GM19238 (cell line): ENCODE data around the gene TAGLN2.
"Not testable (repeated sequence)": the region's sequence is repeated elsewhere in the genome, so short reads cannot be mapped to it uniquely, and the experiment has no call there.

Experiments
- DNase-seq: peaks from one replicate; pipeline ENCODE4 v3.0.0; 2011; ENCODE audit warnings: low spot score; ENCODE audit not compliant: insufficient read length

The TAGLN2 gene

GRCh38 chr1:159900755-159901360 is 24.4 kb downstream of the TAGLN2 start:
- no peak for DNase-seq

DNA sequence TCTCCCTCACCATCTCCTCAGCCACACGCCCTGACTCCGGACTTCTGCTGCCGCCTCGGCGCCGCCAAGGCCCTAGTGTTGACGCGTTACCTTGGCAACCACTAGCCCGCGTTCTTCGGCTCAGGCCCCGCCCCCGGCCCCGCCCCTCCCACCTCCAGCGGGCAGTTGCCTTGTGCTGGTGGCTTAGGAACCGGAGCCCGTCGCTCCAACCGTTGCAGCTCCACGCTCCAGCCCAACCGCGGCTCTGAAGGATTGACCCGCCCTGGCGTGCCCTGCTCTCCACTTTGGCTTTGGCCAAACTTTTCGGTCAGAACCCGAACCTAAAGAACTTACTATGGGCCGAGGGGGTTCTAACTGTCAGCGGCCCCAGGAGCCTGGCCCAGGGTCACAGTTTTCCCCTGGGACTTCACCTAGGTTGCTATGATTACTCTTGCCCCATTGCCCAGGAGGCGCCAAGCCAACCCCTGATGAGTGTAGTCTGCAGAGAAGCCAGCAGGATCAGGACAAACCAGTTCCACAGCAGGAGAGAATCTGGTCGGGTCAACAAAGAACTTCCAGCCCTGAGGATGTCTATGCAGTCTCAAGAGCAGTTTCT is 25.1 kb downstream of the TAGLN2 start, which contains the start of gene CFAP45:
Gene CFAP45, minus strand, starts transcription at position 80 of the 595 bp plus-strand sequence. Its CDS starts 67 bp downstream, at position 13.
- no peak for DNase-seq

- not testable (repeated sequence) for DNase-seq
Observed at GRCh38 chr1:159899634-159900033, 25.7 kb downstream of the TAGLN2 start.

GRCh38 chr1:159898527-159898926 is 26.8 kb downstream of the TAGLN2 start:
- no peak for DNase-seq

DNA sequence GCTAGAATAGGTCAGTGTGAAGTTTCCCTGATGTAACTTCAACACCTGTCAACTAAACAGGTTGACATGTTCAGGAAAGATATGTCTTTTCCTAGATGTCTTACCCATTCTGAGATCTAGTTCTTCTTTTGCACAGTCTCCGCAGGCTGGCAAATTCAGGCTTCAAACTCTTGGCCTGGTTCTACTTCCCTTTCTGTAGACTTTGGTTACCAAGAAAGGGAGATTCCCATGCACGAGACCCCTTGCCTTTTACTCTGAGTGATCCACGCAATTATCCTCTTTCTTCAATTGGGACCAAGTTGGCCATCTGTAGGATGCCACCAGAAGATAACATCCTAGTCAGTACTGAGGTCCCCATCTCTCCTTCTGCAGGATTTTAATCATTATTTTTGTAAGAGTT is 27.3 kb downstream of the TAGLN2 start:
- DNase-seq, result no peak

- no peak for DNase-seq
Observed at GRCh38 chr1:159896546-159896930, 28.8 kb downstream of the TAGLN2 start.

- no peak for DNase-seq
Observed at GRCh38 chr1:159895836-159896545, 29.3 kb downstream of the TAGLN2 start.

GRCh38 chr1:159895286-159895685 is 30.0 kb downstream of the TAGLN2 start:
- DNase-seq, result no peak

- DNase-seq, result no peak
Observed at GRCh38 chr1:159892944-159893343, 32.4 kb downstream of the TAGLN2 start.

GRCh38 chr1:159891275-159892157 is 33.8 kb downstream of the TAGLN2 start:
- peak; percentile 45 for DNase-seq

DNA sequence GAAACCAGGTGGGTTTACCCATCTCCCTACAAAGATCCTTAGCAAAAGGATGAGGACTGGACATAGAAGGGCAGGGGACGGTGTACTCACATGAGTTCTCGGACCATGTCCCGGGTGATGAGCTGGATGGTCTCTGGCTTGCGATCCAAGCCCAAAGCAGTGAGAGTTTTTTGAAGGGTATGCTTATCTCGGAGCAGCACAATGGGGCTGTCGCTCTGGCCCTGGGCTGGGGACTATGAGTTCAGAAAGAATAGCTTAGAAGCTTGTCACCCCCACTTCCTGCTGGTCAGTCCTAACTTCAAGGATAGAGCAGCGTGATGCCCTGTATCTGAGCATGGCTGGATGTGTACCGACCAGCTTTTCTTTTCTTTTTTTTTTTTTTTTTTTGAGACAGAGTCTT is 34.9 kb downstream of the TAGLN2 start:
- DNase-seq, result no peak

GRCh38 chr1:159889821-159890252 is 35.5 kb downstream of the TAGLN2 start:
- DNase-seq, result peak; percentile 71

DNA sequence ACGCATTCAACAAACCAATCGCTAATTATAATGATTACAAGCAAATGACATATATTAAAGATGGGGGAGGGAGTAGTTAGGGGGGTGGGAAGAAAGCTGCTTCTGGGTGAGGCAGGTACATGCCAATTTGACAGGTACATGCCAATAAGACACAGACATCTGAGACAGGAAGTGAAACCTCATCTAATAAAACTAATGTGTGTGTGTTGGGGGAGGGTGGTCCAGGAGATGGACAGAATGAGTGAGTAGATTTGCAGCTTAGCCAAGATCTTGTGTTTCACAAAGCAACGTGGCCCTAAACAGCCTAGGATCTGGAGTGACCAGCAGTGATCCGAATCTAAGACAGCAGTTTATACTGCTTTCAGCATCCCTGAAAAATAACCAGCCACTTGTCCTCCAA is 36.1 kb downstream of the TAGLN2 start:
- DNase-seq, result no peak

- DNase-seq, result no peak
Observed at GRCh38 chr1:159884296-159884695, 41.0 kb downstream of the TAGLN2 start.

- no peak for DNase-seq
Observed at GRCh38 chr1:159883134-159883533, 42.2 kb downstream of the TAGLN2 start.

GRCh38 chr1:159882527-159882862 is 42.8 kb downstream of the TAGLN2 start:
- no peak for DNase-seq

DNA sequence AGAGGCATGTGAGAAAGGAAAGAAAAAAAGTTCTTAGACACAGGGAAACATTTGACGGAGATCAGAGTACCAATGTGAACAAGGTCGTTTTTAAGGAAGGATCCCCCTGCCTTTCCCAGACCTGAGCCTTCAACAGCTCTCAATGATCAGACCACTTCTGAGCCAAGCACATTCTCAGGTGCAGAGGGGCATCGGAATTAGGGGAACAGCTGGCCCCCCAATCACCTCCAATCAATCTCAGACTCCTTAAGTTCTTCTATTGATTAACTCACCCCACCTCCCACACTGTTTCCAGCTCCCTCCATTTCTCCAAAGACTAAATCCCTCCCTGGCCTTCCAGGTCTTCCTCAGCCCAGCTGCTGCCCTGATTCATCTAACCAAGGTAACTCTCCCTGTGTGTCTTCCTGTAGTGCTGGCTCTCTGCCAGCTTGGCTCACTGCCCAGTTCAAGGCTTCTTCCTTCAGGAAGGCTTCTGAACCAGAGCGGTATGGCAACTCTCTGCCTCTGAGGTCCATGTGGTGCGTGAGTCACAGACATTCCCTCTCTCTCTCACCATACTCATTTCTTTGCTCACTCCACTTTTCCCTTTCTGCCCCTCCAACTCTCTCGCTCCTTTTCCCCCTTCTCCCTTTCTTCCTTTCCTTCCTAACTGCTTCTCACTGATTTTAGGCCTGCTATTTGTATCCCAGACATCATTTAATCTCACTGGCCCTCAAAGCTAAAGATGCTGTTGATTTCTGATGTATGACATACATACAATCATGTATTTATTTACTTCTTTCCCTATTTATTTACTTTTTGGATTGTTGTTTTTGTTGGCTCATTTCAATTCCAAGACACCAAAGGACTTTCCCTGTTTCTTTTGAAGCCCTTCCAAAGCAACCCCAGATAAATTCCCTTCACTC is 43.4 kb downstream of the TAGLN2 start:
- DNase-seq, result no peak

DNA sequence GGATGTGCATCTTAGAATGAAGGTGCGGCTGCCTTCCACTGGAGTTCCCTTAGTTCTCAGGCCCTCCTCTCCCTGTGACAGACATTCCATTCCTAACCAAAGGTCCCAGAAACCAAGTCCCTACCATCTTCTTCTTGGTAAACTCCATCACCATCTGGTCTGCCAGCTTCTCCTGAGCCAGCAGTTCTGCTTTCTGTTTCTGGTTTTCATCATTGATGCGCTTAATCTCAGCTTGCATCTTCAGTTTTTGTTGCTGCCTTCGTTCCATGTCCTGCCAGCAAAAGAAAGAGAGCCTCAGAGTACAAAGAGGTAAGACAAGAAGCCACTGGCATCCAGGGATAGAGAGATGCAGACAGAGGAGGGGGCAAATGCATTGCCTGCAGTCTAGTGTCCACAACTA is 44.9 kb downstream of the TAGLN2 start:
- DNase-seq, result no peak

DNA sequence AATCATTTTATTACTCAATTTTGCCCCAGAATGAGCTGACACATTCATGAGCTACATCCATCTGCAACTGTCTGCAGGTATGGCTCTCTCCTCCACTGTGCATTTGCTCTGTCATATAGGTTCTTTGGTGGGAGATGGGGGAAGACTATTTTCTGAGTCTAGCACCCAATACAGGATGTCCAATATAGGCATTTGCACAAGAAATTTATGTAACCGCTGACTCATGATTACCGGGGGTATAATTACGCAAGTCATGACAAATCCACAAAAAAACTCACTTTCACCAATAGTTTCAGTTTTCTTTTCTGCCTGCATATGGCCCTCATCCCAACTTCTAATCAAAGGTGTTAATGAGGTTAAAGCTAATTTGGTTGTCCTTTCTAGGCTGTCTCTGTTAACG is 45.3 kb downstream of the TAGLN2 start:
- no peak for DNase-seq

DNA sequence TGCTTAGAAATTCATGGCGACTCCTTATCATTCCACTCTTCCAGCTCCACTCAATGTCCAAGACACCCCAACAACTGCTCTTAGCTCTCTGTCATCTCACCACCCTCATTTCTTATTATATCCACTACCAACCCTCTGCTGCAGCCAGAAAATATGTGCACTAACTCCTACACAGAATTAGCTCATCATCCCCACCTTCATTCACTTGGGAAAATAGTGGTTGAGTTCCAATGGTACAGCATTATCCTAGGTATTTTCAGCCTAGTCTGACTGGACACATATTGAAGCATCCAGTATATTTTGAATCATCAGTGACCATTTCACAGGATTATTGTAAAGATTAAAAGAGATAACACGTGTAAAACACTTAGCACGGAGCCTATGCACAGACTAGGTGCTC is 46.2 kb downstream of the TAGLN2 start:
- no peak for DNase-seq
